ENCODE measurements around the gene KLF16.
"Not testable (repeated sequence)": the region's sequence is repeated elsewhere in the genome, so short reads cannot be mapped to it uniquely, and the experiment has no call there.

Gene KLF16

GRCh38 chr19:1885398-1886119 lies 22.2 kb upstream of the KLF16 start, which contains the start of gene ABHD17A:
Gene ABHD17A (minus strand): TSS chr19:1885496. CDS start chr19:1881566, 3,930 bp downstream.
- peak within 1 kb of the TSS; percentile 60 to 98 (median 83) for H3K4me3 ChIP-seq
- H3K27ac ChIP-seq: peak within 1 kb of the TSS; percentile 76 to 98 (median 90)

GRCh38 chr19:1884719-1885334 lies 21.4 kb upstream of the KLF16 start:
- peak overlapping the region; percentile 76 to 98 (median 90) for H3K27ac ChIP-seq
- H3K4me3 ChIP-seq: peak overlapping the region; percentile 60 to 98 (median 83)

- H3K4me3 ChIP-seq: peak overlapping the region; percentile 60 to 98 (median 83)
- peak overlapping the region in 20 of 21 experiments; percentile 77 to 98 (median 90) for H3K27ac ChIP-seq
Observed at GRCh38 chr19:1884291-1884718, 20.9 kb upstream of the KLF16 start.

- Histone ChIP-seq H3K4me3 (peak overlapping the region; percentile 60 to 98 (median 83)), H3K27ac (peak overlapping the region in 20 of 21 experiments; percentile 57 to 98 (median 90))
Observed at GRCh38 chr19:1883784-1884183, 20.4 kb upstream of the KLF16 start.

- peak overlapping the region; percentile 6 to 98 (median 90) for H3K27ac ChIP-seq
- peak overlapping the region; percentile 60 to 98 (median 83) for H3K4me3 ChIP-seq
Observed at GRCh38 chr19:1882786-1883692, 19.7 kb upstream of the KLF16 start.

- Histone ChIP-seq H3K4me3 (peak overlapping the region in 6 of 7 experiments; percentile 8 to 93 (median 40)), H3K27ac (peak overlapping the region; percentile 6 to 98 (median 87))
Observed at GRCh38 chr19:1882089-1882785, 18.9 kb upstream of the KLF16 start.

- H3K27ac ChIP-seq: peak overlapping the region; percentile 6 to 98 (median 85)
- H3K4me3 ChIP-seq: peak overlapping the region in 6 of 7 experiments; percentile 8 to 93 (median 40)
Observed at GRCh38 chr19:1881393-1882088, 18.2 kb upstream of the KLF16 start.

- H3K4me3 ChIP-seq: peak overlapping the region in 3 of 7 experiments; percentile 13 to 93 (median 60)
Observed at GRCh38 chr19:1880611-1881392, 17.4 kb upstream of the KLF16 start.

GRCh38 chr19:1879982-1880381 lies 16.6 kb upstream of the KLF16 start:
- peak overlapping the region in 1 of 21 experiments; percentile 53 for H3K27ac ChIP-seq
- not testable (repeated sequence) for H3K4me3 ChIP-seq

More at GRCh38 chr19:1880611-1881392, 17.4 kb upstream of the KLF16 start:
- peak overlapping the region in 16 of 21 experiments; percentile 3 to 98 (median 75) for H3K27ac ChIP-seq

- not testable (repeated sequence) for H3K27ac ChIP-seq, H3K4me3 ChIP-seq
Observed at GRCh38 chr19:1878583-1878982, 15.2 kb upstream of the KLF16 start.

- peak overlapping the region in 2 of 7 experiments; percentile 58 to 95 for H3K4me3 ChIP-seq
- H3K27ac ChIP-seq: peak overlapping the region in 3 of 21 experiments; percentile 90 to 97 (median 96)
Observed at GRCh38 chr19:1877280-1877660, 13.9 kb upstream of the KLF16 start.

- Histone ChIP-seq H3K27ac (peak overlapping the region in 20 of 21 experiments; percentile 56 to 99 (median 96)), H3K4me3 (peak overlapping the region; percentile 58 to 96 (median 86))
Observed at GRCh38 chr19:1876496-1877279, 13.3 kb upstream of the KLF16 start.

- H3K27ac ChIP-seq: peak overlapping the region; percentile 52 to 99 (median 96)
- H3K4me3 ChIP-seq: peak overlapping the region; percentile 58 to 96 (median 86)
Observed at GRCh38 chr19:1875646-1876495, 12.5 kb upstream of the KLF16 start.

- Histone ChIP-seq H3K27ac (peak overlapping the region in 20 of 21 experiments; percentile 83 to 99 (median 96)), H3K4me3 (peak overlapping the region; percentile 58 to 96 (median 86))
Observed at GRCh38 chr19:1875265-1875645, 11.9 kb upstream of the KLF16 start.

- peak overlapping the region; percentile 58 to 96 (median 86) for H3K4me3 ChIP-seq
- peak overlapping the region in 18 of 21 experiments; percentile 83 to 99 (median 96) for H3K27ac ChIP-seq
Observed at GRCh38 chr19:1874554-1875185, 11.3 kb upstream of the KLF16 start.

Measured in skin epidermis (tissue), 12 donors.